WERI-Rb-1 (cell line): ENCODE results near the gene RASSF3.

Experiments
- DNase-seq: peaks from one replicate; pipeline ENCODE4 v3.0.0-alpha.2; 2020
- H3K27ac ChIP-seq: fragments of 250-450 bp; sonication (Bioruptor Pico); 2 replicates; pipeline ENCODE4 v1.5.1; 2020; ENCODE audit warnings: mild to moderate bottlenecking, moderate library complexity
- H3K27me3 ChIP-seq: fragments of 250-450 bp; sonication (Bioruptor Pico); 2 replicates; pipeline ENCODE4 v1.5.1; 2021; ENCODE audit warnings: mild to moderate bottlenecking, low read depth, moderate library complexity; ENCODE audit not compliant: insufficient read depth, severe bottlenecking
- H3K36me3 ChIP-seq: fragments of 250-450 bp; sonication (Bioruptor Pico); 2 replicates; pipeline ENCODE4 v1.5.1; 2020; ENCODE audit warnings: mild to moderate bottlenecking, moderate library complexity
- H3K4me3 ChIP-seq: 2 replicates; pipeline ENCODE4 v1.5.1; 2011; ENCODE audit warnings: low read depth, mild to moderate bottlenecking, control low read depth, low read length
- H3K9me3 ChIP-seq: fragments of 250-450 bp; sonication (Bioruptor Pico); 2 replicates; pipeline ENCODE4 v1.5.1; 2021; ENCODE audit warnings: mild to moderate bottlenecking, moderate library complexity; ENCODE audit not compliant: severe bottlenecking
- CTCF ChIP-seq: IDR thresholded peaks from 2 replicates; pipeline ENCODE4 v1.5.1; 2011; ENCODE audit warnings: low read depth, mild to moderate bottlenecking, control low read depth, inconsistent platforms, low read length

The RASSF3 gene

GRCh38 chr12:64568298-64568697 lies 42.0 kb upstream of the RASSF3 start:
- no peaks in the 10 kb centered on the region for H3K27me3 ChIP-seq
- H3K27ac ChIP-seq = no peak overlapping the region
- TF ChIP-seq CTCF = no peak
- no peak overlapping the region for H3K4me3 ChIP-seq
- no peaks in the 10 kb centered on the region for H3K36me3 ChIP-seq
- DNase-seq = no peak
- H3K9me3 ChIP-seq = no peaks in the 10 kb centered on the region

- DNase-seq = no peak
- no peak for TF ChIP-seq CTCF
- no peaks in the 10 kb centered on the region for H3K27me3 ChIP-seq
- no peaks in the 10 kb centered on the region for H3K36me3 ChIP-seq
- peaks cover 6% of the 10 kb centered on the region for H3K9me3 ChIP-seq
- no peak overlapping the region for H3K27ac ChIP-seq
- no peak overlapping the region for H3K4me3 ChIP-seq
Observed at GRCh38 chr12:64569923-64570691, 40.2 kb upstream of the RASSF3 start.

GRCh38 chr12:64571411-64571810 lies 38.9 kb upstream of the RASSF3 start:
- Histone ChIP-seq H3K9me3 (peaks cover 9% of the 10 kb centered on the region), H3K27me3 (no peaks in the 10 kb centered on the region), H3K36me3 (no peaks in the 10 kb centered on the region), H3K4me3 (no peak overlapping the region), H3K27ac (no peak overlapping the region)
- DNase-seq = no peak
- TF ChIP-seq CTCF = no peak

- no peak overlapping the region for H3K27ac ChIP-seq
- DNase-seq = no peak
- no peaks in the 10 kb centered on the region for H3K36me3 ChIP-seq
- H3K4me3 ChIP-seq = no peak overlapping the region
- TF ChIP-seq CTCF = no peak
- peaks cover 9% of the 10 kb centered on the region for H3K9me3 ChIP-seq
- H3K27me3 ChIP-seq = no peaks in the 10 kb centered on the region
Observed at GRCh38 chr12:64572241-64572640, 38.1 kb upstream of the RASSF3 start.

GRCh38 chr12:64574837-64575236 lies 35.5 kb upstream of the RASSF3 start:
- no peak overlapping the region for H3K27ac ChIP-seq
- no peaks in the 10 kb centered on the region for H3K36me3 ChIP-seq
- H3K27me3 ChIP-seq = no peaks in the 10 kb centered on the region
- peaks cover 9% of the 10 kb centered on the region for H3K9me3 ChIP-seq
- no peak overlapping the region for H3K4me3 ChIP-seq
- no peak for DNase-seq
- TF ChIP-seq CTCF = no peak

GRCh38 chr12:64577046-64577445 lies 33.2 kb upstream of the RASSF3 start:
- peaks cover 9% of the 10 kb centered on the region for H3K9me3 ChIP-seq
- no peak overlapping the region for H3K4me3 ChIP-seq
- no peak for TF ChIP-seq CTCF
- H3K27me3 ChIP-seq = no peaks in the 10 kb centered on the region
- H3K36me3 ChIP-seq = no peaks in the 10 kb centered on the region
- DNase-seq = no peak
- no peak overlapping the region for H3K27ac ChIP-seq
